ENCODE measurements around the gene CDC14A.

Gene CDC14A

DNA sequence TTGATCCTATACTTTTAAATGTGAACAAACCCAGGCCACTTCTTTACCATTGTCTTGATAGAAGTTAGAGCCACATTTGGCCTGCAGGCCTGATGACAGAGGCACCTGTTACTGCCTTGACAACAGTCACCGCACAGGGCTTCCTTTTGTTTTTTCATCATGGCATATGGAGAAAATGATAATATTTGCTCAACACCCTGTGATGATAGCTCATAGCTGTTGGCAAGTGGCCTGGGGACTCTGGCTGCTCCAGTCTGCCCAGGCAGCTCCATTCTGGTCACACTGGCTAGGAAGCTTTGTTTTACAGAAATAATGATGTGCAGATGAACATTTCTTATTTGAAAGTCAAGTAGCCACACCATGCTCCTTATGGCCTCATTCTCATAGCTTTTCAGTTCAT is 96.1 kb downstream of the CDC14A start:
- no peak for DNase-seq (ENCODE audit: low spot score)

DNA sequence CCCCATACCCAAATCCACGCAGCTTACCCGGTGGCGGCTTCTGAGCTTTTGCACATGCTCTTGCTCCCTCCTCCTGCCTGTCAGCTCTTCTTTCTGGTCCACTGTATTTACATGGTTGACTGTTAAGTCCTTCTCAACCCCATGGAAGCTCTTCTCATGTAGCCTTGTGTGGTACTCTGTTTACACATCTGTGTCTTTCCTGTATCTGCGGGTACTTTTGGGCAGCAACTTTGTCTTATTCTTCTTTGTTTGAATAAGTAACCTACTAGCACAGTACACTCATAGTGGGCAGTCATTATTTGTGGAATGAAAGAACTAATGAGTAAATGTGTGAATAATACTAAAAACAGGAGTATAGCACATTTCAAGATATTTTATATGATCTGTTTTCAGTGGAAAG is 97.2 kb downstream of the CDC14A start:
- DNase-seq (ENCODE audit: low spot score), result no peak

DNA sequence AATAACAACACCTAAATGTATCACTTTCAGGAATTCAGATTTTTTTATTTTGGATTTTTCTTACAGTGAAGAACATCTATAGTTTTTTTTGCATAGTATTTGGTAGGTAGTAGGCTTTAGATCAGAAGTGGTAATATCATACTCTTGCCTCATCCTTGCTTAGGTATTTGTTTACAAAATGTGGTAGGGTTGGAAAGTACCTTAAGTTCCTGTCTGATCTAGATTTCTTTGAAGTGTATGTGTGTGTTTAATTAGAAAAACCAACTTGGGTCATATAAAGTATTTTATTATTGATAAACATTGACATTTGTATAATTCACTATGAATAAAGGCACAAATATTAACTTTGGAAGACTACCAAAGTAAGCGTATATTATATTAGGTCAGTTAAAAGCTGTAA is 100.3 kb downstream of the CDC14A start:
- no peak for DNase-seq (ENCODE audit: low spot score)

DNA sequence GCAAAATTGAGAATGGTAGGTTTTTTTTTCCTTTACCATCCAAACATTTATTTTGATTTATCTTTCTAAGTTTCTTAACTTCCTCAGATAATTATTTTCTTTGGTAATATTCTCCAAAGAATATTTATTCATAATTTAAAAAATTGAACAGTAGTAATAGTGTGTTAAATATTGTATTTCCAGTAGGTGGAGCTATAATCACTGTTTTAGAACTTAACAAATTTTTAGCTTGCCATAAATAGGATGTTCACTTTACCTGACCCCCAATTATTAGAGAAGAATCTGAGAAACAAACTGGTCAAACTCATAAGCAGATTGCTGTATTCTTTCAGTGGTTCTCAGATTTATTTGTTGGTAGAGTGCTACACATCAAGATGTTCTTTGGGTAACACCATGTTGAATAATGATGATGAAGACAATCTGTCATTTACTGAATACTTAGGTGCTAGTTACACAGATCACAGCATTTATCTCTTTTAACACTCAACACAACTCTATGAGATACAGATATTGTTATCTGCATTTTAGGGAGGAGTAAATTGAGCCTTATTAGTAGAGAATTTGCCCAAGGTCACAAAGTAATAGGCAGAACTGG is 103.3 kb downstream of the CDC14A start:
- DNase-seq (ENCODE audit: low spot score), result peak; percentile 21

DNA sequence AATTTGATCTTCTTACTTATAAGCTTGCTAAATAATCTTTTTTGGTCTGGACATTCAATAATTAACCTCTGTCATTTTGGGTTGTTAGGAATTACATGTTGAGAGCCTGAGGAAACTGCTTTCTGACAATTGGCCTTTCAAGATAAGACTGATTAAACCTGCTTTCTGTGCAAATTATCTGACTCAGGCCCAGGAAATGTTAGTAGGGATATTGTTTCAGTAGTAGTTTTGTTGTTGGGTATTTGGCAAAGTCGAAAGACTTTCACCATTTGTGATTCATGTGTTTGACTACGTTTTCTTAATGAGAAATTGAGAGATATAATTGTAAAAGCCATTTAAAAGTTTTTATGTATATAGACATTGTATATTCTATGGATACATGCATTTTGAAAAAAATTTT is 104.6 kb downstream of the CDC14A start:
- no peak for DNase-seq (ENCODE audit: low spot score)

DNA sequence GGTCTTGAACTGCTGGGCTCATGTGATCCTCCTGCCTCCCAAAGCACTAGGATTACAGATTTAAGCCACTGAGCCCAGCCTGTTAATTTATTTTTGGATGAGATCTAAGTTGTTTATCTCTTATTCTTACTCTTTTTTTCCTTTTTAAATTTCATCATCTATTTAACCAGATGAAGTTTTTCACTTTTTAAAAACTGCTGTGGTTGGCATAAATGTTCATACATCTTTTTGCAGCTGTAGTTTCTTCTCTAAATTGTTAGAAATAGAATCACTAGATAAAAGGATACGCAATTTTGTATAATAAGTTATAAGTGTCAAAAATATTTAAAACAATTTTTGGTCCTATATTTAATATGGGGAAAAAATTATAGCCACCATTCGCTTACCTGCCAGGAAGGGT is 105.4 kb downstream of the CDC14A start:
- DNase-seq (ENCODE audit: low spot score), result no peak

DNA sequence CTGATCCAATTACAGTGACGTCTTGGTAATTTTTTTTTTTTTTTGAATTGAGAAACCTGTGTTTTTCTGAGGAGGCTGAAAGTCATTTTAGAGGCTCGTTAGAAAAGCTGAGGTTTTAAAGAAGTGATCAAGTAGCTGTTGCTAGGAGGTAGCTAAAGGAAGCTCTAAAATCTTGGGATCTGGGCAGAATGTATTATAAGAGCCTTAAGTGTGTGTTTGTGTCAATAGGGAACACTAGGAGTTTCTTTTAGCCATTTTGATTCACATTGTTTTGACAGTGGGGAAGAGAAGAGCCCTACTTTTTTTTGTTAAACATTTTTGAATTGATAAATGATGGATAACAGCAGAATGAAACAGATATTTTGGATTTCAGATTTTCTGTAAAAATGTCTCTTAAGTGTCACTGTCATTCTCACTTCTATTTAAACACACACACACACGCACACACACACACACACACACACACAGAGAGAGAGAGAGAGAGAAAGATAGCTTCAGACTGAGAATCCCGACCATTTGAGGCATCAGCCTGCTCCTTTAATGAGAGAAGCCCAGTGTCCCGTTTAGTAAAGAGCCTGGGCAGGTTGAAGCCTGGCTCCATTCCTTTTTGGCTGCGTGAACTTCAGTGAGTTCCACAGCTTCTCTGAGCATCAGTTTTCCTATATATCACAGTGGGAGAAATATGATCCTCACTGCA is 106.5 kb downstream of the CDC14A start:
- DNase-seq (ENCODE audit: low spot score), result no peak

DNA sequence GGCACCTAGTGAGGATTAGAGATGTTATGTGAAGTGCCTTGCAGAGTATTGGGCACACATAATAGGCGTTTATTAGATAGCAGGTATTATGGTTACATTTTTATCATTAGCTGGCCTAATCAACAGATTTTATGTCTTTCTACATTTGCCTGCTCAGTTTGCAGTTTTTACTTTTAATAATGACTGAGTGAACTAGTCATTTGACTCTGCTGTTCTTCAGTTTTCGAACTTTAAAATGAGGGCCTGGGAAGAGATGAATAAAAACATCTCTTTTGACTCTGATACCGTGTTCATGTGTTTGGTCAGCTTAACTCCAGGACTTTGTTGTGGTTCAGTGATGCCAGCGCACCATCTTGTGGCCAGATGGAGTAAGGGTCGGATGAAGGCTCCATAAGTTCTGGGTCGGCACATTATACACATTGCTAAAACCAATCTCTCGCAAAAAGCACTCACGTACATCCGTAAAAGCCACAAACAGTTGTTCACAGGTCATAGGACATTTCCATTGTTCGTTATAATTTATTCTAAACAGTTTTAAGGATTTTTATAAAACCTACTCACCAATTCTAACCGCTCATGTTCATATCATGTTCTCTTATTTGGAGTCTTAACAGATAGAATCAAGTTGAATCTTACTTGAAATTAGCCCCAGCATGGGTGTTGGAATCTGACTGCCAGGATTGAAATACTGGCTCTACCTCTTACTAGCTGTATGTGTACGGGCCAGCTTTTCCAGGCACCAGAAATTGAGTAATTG is 107.2 kb downstream of the CDC14A start:
- peak; percentile 72 for DNase-seq (ENCODE audit: low spot score)

DNA sequence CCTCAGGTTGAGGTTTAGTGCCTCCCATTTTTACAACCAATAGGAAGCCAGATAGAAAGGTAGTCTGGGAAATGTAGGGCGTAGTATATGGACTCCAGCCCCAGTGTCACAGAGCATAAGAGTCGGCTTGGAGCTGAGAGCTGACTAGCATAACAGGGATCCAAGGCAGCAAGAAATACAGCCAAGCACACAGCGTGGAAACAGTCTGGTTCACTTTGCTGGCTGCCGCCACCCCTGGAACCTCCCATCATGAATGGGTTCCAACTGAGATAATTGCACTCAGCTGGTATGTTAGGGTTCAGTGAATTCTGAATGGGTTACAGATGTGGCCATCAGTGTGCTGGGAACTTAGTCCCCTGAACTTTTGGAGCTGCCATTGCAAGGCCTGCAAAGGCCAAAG is 108.9 kb downstream of the CDC14A start:
- DNase-seq (ENCODE audit: low spot score), result no peak

DNA sequence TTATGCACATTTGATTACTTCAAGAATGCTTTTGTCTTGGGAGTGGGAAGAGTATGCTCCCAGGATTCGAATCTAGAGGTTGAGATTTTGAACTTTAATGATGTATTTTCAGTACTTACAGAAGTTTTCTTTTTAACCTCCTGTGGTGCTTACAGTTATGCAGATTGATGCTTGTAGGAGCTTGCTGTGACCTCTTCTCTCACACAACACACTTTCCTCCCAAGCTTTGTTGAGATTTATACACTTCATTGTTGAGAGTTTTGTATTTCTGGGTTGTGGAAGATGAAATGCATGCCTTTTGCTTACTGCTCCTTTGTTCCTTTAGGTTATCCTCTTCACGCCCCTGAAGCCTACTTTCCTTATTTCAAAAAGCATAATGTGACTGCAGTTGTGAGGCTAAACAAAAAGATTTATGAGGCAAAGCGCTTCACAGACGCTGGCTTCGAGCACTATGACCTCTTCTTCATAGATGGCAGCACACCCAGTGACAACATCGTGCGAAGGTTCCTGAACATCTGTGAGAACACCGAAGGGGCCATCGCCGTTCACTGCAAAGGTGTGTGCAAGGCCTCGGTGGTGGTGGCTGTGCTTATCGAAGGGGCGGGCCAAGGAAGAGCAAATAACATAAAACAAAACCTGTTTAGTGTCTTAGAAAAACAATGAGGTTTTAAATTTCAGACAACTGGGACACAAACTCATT is 110.2 kb downstream of the CDC14A start:
- no peak for DNase-seq (ENCODE audit: low spot score)

DNA sequence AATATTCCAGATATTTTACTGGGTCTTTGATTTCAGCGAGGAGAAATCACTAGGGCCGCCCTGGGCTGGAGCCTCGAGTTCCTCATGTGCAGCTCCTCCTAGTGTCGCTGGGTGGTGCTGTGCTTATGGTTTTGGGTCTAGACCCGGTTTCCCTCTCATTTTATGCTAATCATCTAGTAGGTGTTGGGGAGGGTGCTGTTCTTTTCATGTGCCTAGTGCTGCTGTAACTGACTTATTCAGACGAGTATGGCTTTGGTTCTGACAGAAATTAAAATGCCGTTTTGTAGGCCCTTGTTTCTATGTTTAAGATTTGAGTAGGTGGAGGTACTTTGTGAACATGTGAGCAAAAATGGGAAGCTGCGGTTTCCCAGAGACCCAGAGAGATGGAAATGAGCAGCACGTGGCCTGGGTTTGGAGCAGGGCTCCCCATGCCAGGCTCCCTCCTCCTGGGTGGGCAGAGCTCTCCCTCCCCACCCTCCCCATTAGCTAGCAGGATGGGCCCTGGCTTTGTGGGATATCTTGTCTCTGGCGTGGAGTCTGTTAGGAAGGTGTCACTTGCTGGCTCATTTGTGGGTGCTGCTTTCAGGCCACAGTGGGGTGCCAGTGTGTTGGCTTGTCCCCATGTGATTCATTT is 111.6 kb downstream of the CDC14A start:
- peak; percentile 50 for DNase-seq (ENCODE audit: low spot score)

DNA sequence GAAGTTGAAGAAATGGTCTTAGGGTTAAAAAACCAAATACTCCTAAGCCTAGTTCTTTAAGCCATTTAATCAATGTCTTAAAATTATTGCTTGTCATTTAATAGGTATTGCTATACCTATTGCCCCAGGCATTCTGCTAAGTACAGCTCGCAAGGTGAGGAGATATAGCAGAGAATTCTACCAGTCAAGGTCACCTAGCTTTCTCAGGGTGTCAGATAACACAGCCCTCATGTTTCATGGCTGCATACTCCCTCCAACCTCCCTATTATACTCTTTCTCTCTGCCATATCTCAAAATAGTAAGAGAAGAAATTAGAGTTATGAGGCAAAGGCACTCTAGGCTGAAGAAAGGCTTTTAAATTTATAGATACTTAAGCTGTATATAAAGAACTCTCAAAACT is 117.3 kb downstream of the CDC14A start:
- no peak for DNase-seq (ENCODE audit: low spot score)

DNA sequence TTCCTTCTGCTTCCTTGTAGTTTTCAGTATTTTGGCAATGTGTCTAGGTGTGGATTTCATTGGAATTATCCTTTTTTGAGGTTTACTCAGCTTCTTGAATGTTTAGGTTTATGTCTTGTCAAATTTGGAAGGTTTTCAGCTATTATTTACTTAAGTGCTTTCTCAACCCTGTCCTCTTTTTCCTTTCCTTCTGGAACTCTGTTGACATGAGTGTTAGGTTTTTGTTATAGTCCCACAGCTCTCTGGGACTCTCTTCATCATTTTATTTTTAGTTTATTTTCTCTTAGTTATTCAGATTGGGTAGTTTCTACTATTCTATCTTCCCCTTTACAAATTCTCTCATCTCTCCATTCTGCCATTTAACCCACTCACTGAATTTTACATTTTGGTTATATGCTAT is 122.5 kb downstream of the CDC14A start:
- no peak for DNase-seq (ENCODE audit: low spot score)

DNA sequence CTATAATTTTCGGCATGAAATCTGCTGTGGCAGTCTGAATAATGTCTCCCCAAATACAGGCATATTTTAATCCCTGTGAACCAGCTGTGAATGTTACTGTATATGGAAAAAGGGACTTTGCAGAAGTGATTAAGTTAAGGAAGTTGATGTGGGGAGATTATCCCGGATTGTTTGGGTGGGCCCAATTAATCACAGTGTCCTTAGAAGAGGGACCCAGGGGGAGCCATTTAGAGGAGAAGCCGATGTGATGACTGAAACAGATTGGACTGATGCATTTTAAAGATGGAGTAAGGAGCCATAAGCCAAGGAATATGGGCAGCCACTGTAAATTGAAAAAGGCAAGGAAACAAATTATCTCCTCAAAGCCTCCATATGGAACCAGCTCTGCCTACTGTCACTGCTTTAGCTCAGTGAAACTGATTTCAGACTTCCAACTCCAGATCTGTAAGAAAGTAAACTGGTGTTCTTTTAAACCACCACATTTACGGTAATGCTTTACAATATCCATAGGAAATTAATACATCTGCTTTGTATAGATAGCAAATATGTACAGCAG is 124.5 kb downstream of the CDC14A start:
- DNase-seq (ENCODE audit: low spot score), result no peak

DNA sequence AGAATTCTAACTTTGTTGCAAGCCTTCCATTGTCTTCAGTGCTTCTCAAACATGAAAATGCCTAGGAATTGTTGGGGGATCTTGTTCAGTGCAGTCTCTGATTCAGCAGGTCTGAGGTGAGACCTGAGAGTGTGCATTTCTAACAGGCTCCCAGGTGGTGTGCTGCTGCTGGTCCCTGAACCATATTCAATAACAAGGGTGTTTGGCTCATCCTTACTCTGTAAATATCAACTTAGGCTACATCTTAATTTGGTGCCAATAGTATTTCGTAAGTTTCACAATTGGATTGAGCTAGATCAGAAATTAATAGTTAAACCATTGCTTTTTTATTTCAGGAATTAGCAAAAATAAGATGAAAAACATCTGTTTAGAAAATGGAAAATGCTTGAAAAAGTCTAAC is 126.5 kb downstream of the CDC14A start:
- DNase-seq (ENCODE audit: low spot score), result no peak

DNA sequence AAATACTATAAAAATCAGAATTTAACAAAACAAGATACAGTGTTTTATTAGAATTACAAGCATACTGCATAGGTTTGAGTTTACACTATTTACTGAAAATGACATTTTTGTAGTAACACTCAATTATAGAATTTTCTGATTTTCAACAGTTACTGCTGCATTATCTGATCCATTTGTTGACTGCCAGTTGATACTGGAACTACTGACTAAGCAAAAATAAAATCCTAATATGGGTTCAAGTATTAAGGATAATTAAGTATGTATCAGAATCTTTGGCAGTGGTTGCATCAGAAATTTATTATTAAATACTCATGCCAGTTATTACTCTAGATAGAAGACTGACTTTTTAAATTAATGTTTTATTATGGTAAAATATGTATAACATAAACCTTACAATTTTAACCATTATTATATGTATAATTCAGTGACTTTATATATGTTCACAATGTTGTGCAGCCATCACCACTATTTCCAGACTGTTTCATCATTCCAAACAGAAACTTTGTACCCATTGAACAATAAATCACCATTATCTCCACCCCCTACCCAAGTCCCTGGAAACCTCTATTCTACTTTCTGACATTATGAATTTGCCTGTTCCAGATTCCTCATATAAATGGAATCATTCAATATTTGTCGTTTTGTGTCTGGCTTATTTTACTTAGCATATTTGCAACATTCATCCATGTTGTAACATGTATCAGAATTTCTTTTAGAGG is 127.5 kb downstream of the CDC14A start:
- DNase-seq (ENCODE audit: low spot score), result no peak

DNA sequence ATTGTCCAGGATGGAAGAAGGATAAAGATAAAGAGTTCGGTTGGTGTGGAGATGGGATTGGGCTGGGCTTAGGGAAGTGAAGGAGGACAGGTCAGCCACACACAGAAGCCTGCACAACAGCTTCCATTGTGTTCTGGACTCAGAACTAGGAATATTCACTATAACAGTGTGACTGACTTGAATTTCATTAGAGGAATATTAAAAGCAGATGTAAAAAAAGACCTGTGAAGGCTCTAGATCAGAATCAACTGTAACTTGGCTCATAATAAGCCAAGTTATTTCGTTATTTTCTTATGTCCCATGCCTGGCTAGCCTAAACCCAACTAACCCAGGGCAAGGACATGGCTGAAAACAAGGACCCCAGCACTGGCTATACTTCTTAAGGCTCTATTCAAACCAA is 129.0 kb downstream of the CDC14A start:
- no peak for DNase-seq (ENCODE audit: low spot score)

DNA sequence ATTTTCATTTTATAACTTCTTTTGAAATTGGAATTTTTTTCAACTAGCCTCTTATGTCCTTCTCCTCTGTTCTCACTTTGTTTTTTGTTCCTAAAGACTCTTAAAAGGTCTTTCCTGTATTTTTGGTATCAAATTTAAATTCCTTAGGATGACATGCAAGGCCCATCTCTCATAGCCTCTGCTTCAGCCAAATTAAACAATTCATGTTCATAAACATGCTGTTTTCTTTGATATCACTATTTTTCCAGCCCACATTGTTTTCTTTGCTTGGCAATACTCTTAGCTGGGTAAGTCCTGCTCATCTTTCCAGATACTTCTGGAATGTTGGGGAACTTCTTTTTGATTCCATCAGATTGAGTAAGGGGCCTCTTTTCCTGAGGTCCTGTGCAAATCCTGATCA is 129.9 kb downstream of the CDC14A start:
- no peak for DNase-seq (ENCODE audit: low spot score)

DNA sequence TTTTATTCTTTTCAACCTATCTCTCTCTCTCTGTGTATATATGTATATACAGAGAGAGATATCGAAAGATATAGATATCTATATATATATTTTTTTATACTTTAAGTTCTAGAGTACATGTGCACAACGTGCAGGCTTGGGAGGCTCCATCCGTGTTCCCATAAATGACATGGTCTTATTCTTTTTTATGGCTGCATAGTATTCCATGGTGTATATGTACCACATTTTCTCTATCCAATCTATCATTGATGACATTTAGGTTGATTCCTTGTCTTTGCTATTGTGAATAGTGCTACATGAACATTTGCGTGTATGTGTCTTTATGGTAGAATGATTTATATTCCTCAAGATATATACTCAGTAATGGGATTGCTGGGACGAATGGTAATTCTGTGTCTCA is 130.4 kb downstream of the CDC14A start:
- no peak for DNase-seq (ENCODE audit: low spot score)

DNA sequence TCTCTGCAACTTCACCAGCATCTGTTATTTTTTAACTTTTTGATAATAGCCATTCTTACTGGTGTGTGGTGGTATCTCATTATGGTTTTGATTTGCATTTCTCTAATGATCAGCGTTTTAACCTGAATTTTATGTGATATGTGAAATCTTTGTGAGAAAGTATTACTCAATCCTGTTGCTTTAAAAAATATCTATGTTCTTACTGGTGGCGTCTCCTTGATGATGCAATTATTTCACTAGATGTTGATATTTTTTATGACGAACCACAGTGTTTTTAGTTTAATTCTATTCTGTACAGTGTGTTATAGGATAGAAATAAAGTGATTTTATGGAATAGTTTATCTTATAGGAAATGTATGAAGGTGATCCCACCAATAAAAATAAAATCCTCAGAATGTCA is 130.9 kb downstream of the CDC14A start:
- DNase-seq (ENCODE audit: low spot score), result no peak

DNA sequence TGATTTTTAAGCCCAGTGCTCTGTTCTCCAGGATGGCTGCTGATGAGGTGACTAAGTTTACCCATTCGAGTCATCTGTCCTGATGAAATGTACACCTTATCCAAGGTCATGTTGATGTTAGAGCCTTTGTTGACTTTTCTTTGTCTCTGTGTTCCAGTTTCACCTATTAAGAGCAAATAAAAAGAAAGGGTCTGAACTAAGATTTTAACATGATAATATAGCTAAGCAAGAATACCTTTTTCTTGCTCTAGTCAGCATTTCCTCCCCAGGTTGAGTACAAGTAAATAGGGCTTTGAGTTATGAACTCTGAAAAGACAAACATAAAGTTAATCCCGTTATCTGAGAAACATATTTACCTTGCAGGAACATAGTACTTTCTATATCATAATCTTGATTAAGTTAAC is 133.6 kb downstream of the CDC14A start:
- no peak for DNase-seq (ENCODE audit: low spot score)

Measured in AG08395 (cell line).